ENCODE measurements around the gene GRPEL2.

The GRPEL2 gene

GRCh38 chr5:149371296-149371962 is 26.1 kb downstream of the GRPEL2 start:
- no peak overlapping the region for H3K27ac ChIP-seq (ENCODE audit: low read length)
- H3K4me3 ChIP-seq (ENCODE audit: low read length), result no peak overlapping the region
- 0 out of 2 replicates have a peak, but pooled peaks cover 3% of the 10 kb centered on the region for H3K36me3 ChIP-seq (ENCODE audit: insufficient read depth, low read depth, low read length)
- no peaks in the 10 kb centered on the region for H3K27me3 ChIP-seq (ENCODE audit: insufficient read depth, low read length)
- H3K9me3 ChIP-seq (ENCODE audit: insufficient read depth, low read depth, low read length), result no peaks in the 10 kb centered on the region
- H3K9ac ChIP-seq (ENCODE audit: low read depth, low read length), result no peak overlapping the region
- H3K4me1 ChIP-seq (ENCODE audit: insufficient read depth, low read length), result no peaks in the 10 kb centered on the region

- H3K9me3 ChIP-seq (ENCODE audit: insufficient read depth, low read depth, low read length), result no peaks in the 10 kb centered on the region
- no peak overlapping the region for H3K4me3 ChIP-seq (ENCODE audit: low read length)
- no peak overlapping the region for H3K27ac ChIP-seq (ENCODE audit: low read length)
- H3K4me1 ChIP-seq (ENCODE audit: insufficient read depth, low read length), result no peaks in the 10 kb centered on the region
- no peak overlapping the region for H3K9ac ChIP-seq (ENCODE audit: low read depth, low read length)
- 0 out of 2 replicates have a peak, but pooled peaks cover 3% of the 10 kb centered on the region for H3K36me3 ChIP-seq (ENCODE audit: insufficient read depth, low read depth, low read length)
- no peaks in the 10 kb centered on the region for H3K27me3 ChIP-seq (ENCODE audit: insufficient read depth, low read length)
Measured at GRCh38 chr5:149372076-149372795, 26.9 kb downstream of the GRPEL2 start.

GRCh38 chr5:149372932-149373331 is 27.6 kb downstream of the GRPEL2 start:
- H3K9me3 ChIP-seq (ENCODE audit: insufficient read depth, low read depth, low read length), result no peaks in the 10 kb centered on the region
- no peaks in the 10 kb centered on the region for H3K27me3 ChIP-seq (ENCODE audit: insufficient read depth, low read length)
- no peaks in the 10 kb centered on the region for H3K4me1 ChIP-seq (ENCODE audit: insufficient read depth, low read length)
- H3K27ac ChIP-seq (ENCODE audit: low read length), result no peak overlapping the region
- H3K4me3 ChIP-seq (ENCODE audit: low read length), result no peak overlapping the region
- H3K36me3 ChIP-seq (ENCODE audit: insufficient read depth, low read depth, low read length), result 0 out of 2 replicates have a peak, but pooled peaks cover 3% of the 10 kb centered on the region
- no peak overlapping the region for H3K9ac ChIP-seq (ENCODE audit: low read depth, low read length)

- Histone ChIP-seq H3K9ac (ENCODE audit: low read depth, low read length) (no peak overlapping the region), H3K9me3 (ENCODE audit: insufficient read depth, low read depth, low read length) (no peaks in the 10 kb centered on the region), H3K36me3 (ENCODE audit: insufficient read depth, low read depth, low read length) (no peaks in the 10 kb centered on the region), H3K4me3 (ENCODE audit: low read length) (no peak overlapping the region), H3K4me1 (ENCODE audit: insufficient read depth, low read length) (no peaks in the 10 kb centered on the region), H3K27ac (ENCODE audit: low read length) (no peak overlapping the region), H3K27me3 (ENCODE audit: insufficient read depth, low read length) (no peaks in the 10 kb centered on the region)
Measured at GRCh38 chr5:149374303-149374702, 29.0 kb downstream of the GRPEL2 start.

- Histone ChIP-seq H3K9me3 (ENCODE audit: insufficient read depth, low read depth, low read length) (no peaks in the 10 kb centered on the region), H3K4me3 (ENCODE audit: low read length) (no peak overlapping the region), H3K9ac (ENCODE audit: low read depth, low read length) (no peak overlapping the region), H3K27me3 (ENCODE audit: insufficient read depth, low read length) (no peaks in the 10 kb centered on the region), H3K4me1 (ENCODE audit: insufficient read depth, low read length) (no peaks in the 10 kb centered on the region), H3K36me3 (ENCODE audit: insufficient read depth, low read depth, low read length) (no peaks in the 10 kb centered on the region), H3K27ac (ENCODE audit: low read length) (no peak overlapping the region)
Measured at GRCh38 chr5:149374801-149375200, 29.5 kb downstream of the GRPEL2 start.

- Histone ChIP-seq H3K4me3 (ENCODE audit: low read length) (no peak overlapping the region), H3K9ac (ENCODE audit: low read depth, low read length) (no peak overlapping the region), H3K36me3 (ENCODE audit: insufficient read depth, low read depth, low read length) (no peaks in the 10 kb centered on the region), H3K27ac (ENCODE audit: low read length) (no peak overlapping the region), H3K4me1 (ENCODE audit: insufficient read depth, low read length) (no peaks in the 10 kb centered on the region), H3K27me3 (ENCODE audit: insufficient read depth, low read length) (no peaks in the 10 kb centered on the region), H3K9me3 (ENCODE audit: insufficient read depth, low read depth, low read length) (no peaks in the 10 kb centered on the region)
Measured at GRCh38 chr5:149375434-149375833, 30.1 kb downstream of the GRPEL2 start.

GRCh38 chr5:149376104-149376503 is 30.8 kb downstream of the GRPEL2 start:
- Histone ChIP-seq H3K9me3 (ENCODE audit: insufficient read depth, low read depth, low read length) (no peaks in the 10 kb centered on the region), H3K4me3 (ENCODE audit: low read length) (no peak overlapping the region), H3K9ac (ENCODE audit: low read depth, low read length) (no peak overlapping the region), H3K27me3 (ENCODE audit: insufficient read depth, low read length) (no peaks in the 10 kb centered on the region), H3K27ac (ENCODE audit: low read length) (no peak overlapping the region), H3K36me3 (ENCODE audit: insufficient read depth, low read depth, low read length) (no peaks in the 10 kb centered on the region), H3K4me1 (ENCODE audit: insufficient read depth, low read length) (no peaks in the 10 kb centered on the region)

- no peaks in the 10 kb centered on the region for H3K9me3 ChIP-seq (ENCODE audit: insufficient read depth, low read depth, low read length)
- H3K27ac ChIP-seq (ENCODE audit: low read length), result no peak overlapping the region
- no peak overlapping the region for H3K9ac ChIP-seq (ENCODE audit: low read depth, low read length)
- H3K27me3 ChIP-seq (ENCODE audit: insufficient read depth, low read length), result no peaks in the 10 kb centered on the region
- no peaks in the 10 kb centered on the region for H3K36me3 ChIP-seq (ENCODE audit: insufficient read depth, low read depth, low read length)
- H3K4me3 ChIP-seq (ENCODE audit: low read length), result no peak overlapping the region
- no peaks in the 10 kb centered on the region for H3K4me1 ChIP-seq (ENCODE audit: insufficient read depth, low read length)
Measured at GRCh38 chr5:149376711-149377447, 31.6 kb downstream of the GRPEL2 start.

- Histone ChIP-seq H3K27ac (ENCODE audit: low read length) (no peak overlapping the region), H3K36me3 (ENCODE audit: insufficient read depth, low read depth, low read length) (no peaks in the 10 kb centered on the region), H3K4me1 (ENCODE audit: insufficient read depth, low read length) (no peaks in the 10 kb centered on the region), H3K27me3 (ENCODE audit: insufficient read depth, low read length) (no peaks in the 10 kb centered on the region), H3K9ac (ENCODE audit: low read depth, low read length) (no peak overlapping the region), H3K4me3 (ENCODE audit: low read length) (no peak overlapping the region), H3K9me3 (ENCODE audit: insufficient read depth, low read depth, low read length) (no peaks in the 10 kb centered on the region)
Measured at GRCh38 chr5:149378241-149378820, 33.0 kb downstream of the GRPEL2 start.

GRCh38 chr5:149379177-149379761 is 34.0 kb downstream of the GRPEL2 start, which contains the start of gene IL17B:
TSS of gene IL17B (minus strand) at chr5:149379292. CDS start at chr5:149379225, 67 bp downstream.
- Histone ChIP-seq H3K27ac (ENCODE audit: low read length) (no peak within 1 kb of the TSS), H3K9me3 (ENCODE audit: insufficient read depth, low read depth, low read length) (no peaks in the 10 kb centered on the region), H3K4me3 (ENCODE audit: low read length) (no peak within 1 kb of the TSS), H3K27me3 (ENCODE audit: insufficient read depth, low read length) (no peaks in the 10 kb centered on the region), H3K4me1 (ENCODE audit: insufficient read depth, low read length) (no peaks in the 10 kb centered on the region), H3K36me3 (ENCODE audit: insufficient read depth, low read depth, low read length) (no peaks in the 10 kb centered on the region), H3K9ac (ENCODE audit: low read depth, low read length) (no peak within 1 kb of the TSS)

GRCh38 chr5:149379818-149380374 is 34.6 kb downstream of the GRPEL2 start:
- H3K27me3 ChIP-seq (ENCODE audit: insufficient read depth, low read length), result no peaks in the 10 kb centered on the region
- no peak overlapping the region for H3K4me3 ChIP-seq (ENCODE audit: low read length)
- no peaks in the 10 kb centered on the region for H3K4me1 ChIP-seq (ENCODE audit: insufficient read depth, low read length)
- no peak overlapping the region for H3K9ac ChIP-seq (ENCODE audit: low read depth, low read length)
- H3K27ac ChIP-seq (ENCODE audit: low read length), result no peak overlapping the region
- no peaks in the 10 kb centered on the region for H3K9me3 ChIP-seq (ENCODE audit: insufficient read depth, low read depth, low read length)
- H3K36me3 ChIP-seq (ENCODE audit: insufficient read depth, low read depth, low read length), result no peaks in the 10 kb centered on the region
